ENCODE measurements around the gene IFFO2. TPM values are rescaled to one million over a fixed set of nuclear protein-coding genes. Genes with fewer than 3 reads are reported as not detected.

Gene IFFO2
- total and polyA plus RNA-seq, 2 donors (not counting 1 experiment from before 2014, with no cell fraction given): 16.8 to 19.2 TPM

DNA sequence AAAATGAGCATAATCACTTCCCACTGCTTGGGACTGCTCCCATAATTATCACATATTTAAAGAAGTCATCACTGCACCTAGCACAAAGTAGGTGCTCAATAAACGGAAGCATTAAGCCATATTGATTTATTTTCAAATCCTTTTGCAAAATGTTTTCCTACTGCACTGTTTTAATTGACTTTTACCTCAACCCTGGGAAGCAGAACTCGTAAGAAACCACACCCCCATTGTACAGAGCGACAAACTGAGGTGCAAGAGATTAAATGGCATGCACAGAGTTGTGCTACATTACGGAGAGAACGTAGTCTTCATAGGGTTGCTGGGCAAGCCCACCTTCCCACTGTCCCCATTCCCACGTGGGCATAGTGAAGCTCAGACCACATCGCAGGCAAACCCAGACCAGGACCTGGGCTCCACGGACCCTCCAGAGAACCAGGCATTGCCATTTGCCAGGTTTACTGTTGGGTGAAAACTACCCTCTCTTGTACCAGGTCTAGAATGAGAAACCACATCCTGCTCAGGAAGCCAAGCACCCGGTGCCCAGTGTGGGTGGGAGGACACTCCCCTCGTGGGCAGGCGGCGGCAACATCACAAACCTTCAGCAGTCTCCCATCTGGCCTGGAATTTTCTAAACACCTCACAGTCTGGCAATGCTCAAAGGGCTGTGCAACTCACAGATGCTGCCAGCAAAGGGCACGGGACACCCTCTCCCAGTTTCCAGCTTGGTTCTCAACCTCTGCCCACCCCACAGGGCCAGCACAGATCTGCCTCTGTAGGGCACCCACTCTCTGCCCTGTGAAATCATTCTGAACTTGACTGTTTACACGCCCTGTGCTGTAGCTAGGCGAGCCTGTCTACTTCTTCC, 8.2 kb downstream of the IFFO2 start:
- H3K4me2 ChIP-seq (replicated peaks; ENCODE audit: low read depth, low read length, poor library complexity, severe bottlenecking): peak overlapping the region; percentile 78
- TF ChIP-seq, protein P1, sequence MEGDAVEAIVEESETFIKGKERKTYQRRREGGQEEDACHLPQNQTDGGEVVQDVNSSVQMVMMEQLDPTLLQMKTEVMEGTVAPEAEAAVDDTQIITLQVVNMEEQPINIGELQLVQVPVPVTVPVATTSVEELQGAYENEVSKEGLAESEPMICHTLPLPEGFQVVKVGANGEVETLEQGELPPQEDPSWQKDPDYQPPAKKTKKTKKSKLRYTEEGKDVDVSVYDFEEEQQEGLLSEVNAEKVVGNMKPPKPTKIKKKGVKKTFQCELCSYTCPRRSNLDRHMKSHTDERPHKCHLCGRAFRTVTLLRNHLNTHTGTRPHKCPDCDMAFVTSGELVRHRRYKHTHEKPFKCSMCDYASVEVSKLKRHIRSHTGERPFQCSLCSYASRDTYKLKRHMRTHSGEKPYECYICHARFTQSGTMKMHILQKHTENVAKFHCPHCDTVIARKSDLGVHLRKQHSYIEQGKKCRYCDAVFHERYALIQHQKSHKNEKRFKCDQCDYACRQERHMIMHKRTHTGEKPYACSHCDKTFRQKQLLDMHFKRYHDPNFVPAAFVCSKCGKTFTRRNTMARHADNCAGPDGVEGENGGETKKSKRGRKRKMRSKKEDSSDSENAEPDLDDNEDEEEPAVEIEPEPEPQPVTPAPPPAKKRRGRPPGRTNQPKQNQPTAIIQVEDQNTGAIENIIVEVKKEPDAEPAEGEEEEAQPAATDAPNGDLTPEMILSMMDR (IDR thresholded peaks at IDR 0.05): no peak
- no peak for TF ChIP-seq EZH2 (IDR thresholded peaks at IDR 0.05; ENCODE audit: borderline replicate concordance, insufficient read depth, low read depth, low read length, poor library complexity, severe bottlenecking)
- H3K4me1 Mint-ChIP-seq: peaks cover 91% of the 10 kb centered on the region
- peak overlapping the region; percentile 85 for H3K4me3 Mint-ChIP-seq
- peaks cover 0 to 5% of the 10 kb centered on the region in 2 experiments for H3K36me3 ChIP-seq (replicated peaks in 1 of 2; ENCODE audit: control extremely low read depth in 1 of 2, control insufficient read depth in 1 of 2, extremely low read depth in 1 of 2, insufficient read depth in 2 of 2, low read length in 1 of 2)
- H3K9ac ChIP-seq (ENCODE audit: low read length): peak overlapping the region; percentile 17
- ChIA-PET POLR2A (interaction anchor here (0.8 to 3.8 kb wide), 2 partner anchors 21 to 41 kb away, joined by 3 to 37 read pairs; no protein-coding TSS in a partner anchor), CTCF (interaction anchor here (1.1 to 12.4 kb wide), 7 partner anchors 20 to 43 kb away, joined by 3 to 157 read pairs (median 4); partner anchors contain the start of gene ALDH4A1)
- peaks cover 51% of the 10 kb centered on the region for H4K20me1 ChIP-seq (ENCODE audit: control insufficient read depth, insufficient read depth, low read length, poor library complexity, severe bottlenecking)
- H3K4me1 ChIP-seq (ENCODE audit: control insufficient read depth in 2 of 2, insufficient read depth in 2 of 2, low read length in 2 of 2): peaks cover 84 to 95% of the 10 kb centered on the region in 2 donors
- H3K79me2 ChIP-seq (ENCODE audit: control insufficient read depth, insufficient read depth, low read length): peaks cover 95% of the 10 kb centered on the region
- ATAC-seq (ENCODE audit: low read depth) (peak; percentile 34), DNase-seq (peak; percentile 53)
- peak overlapping the region; percentile 98 for H3K27ac Mint-ChIP-seq
- no peaks in the 10 kb centered on the region for H3K27me3 Mint-ChIP-seq
- intact Hi-C loops (cut with micrococcal nuclease): no loop called here
- H3K9me3 Mint-ChIP-seq (ENCODE audit: insufficient read depth): no peaks in the 10 kb centered on the region
- peaks cover 0 to 4% (median 0%) of the 10 kb centered on the region in 3 donors for H3K9me3 ChIP-seq (ENCODE audit: control extremely low read depth in 1 of 3, control insufficient read depth in 2 of 3, insufficient read depth in 1 of 3, low read length in 2 of 3)
- H3K27me3 ChIP-seq (replicated peaks in 1 of 4; ENCODE audit: control extremely low read depth in 1 of 4, control insufficient read depth in 3 of 4, insufficient read depth in 4 of 4, low read length in 3 of 4): no peaks in the 10 kb centered on the region
- peak overlapping the region; percentile 8 to 100 for H3K27ac ChIP-seq (ENCODE audit: low read length in 2 of 2)
- peak overlapping the region in 3 of 5 experiments; percentile 6 to 33 (median 19) for H3K4me3 ChIP-seq (ENCODE audit: control extremely low read depth in 1 of 5, extremely low read depth in 1 of 5, insufficient read depth in 1 of 5, low read depth in 2 of 5, low read length in 4 of 5)
- WGBS (ENCODE audit: insufficient coverage): 37% methylated on average over 15 of the region's 15 CpGs
- H2AFZ ChIP-seq (ENCODE audit: insufficient read depth, low read depth, low read length, poor library complexity, severe bottlenecking): no peak overlapping the region

- H3K36me3 ChIP-seq (replicated peaks in 1 of 2; ENCODE audit: control extremely low read depth in 1 of 2, control insufficient read depth in 1 of 2, extremely low read depth in 1 of 2, insufficient read depth in 2 of 2, low read length in 1 of 2): peaks cover 0 to 5% of the 10 kb centered on the region in 2 experiments
- Mint-ChIP-seq H3K9me3 (ENCODE audit: insufficient read depth) (no peaks in the 10 kb centered on the region), H3K4me3 (peak overlapping the region; percentile 85), H3K27me3 (no peaks in the 10 kb centered on the region), H3K27ac (peak overlapping the region; percentile 98), H3K4me1 (peaks cover 84% of the 10 kb centered on the region)
- peaks cover 77 to 88% of the 10 kb centered on the region in 2 donors for H3K4me1 ChIP-seq (ENCODE audit: control insufficient read depth in 2 of 2, insufficient read depth in 2 of 2, low read length in 2 of 2)
- ATAC-seq (ENCODE audit: low read depth) (no peak), DNase-seq (no peak)
- peaks cover 58% of the 10 kb centered on the region for H4K20me1 ChIP-seq (ENCODE audit: control insufficient read depth, insufficient read depth, low read length, poor library complexity, severe bottlenecking)
- H3K4me3 ChIP-seq (ENCODE audit: control extremely low read depth in 1 of 5, extremely low read depth in 1 of 5, insufficient read depth in 1 of 5, low read depth in 2 of 5, low read length in 4 of 5): no peak overlapping the region
- CTCF ChIA-PET: interaction anchor here (1.1 to 12.4 kb wide), 3 partner anchors 20 to 42 kb away, joined by 4 to 157 read pairs (median 127); partner anchors contain the start of gene ALDH4A1
- peak overlapping the region; percentile 0 to 100 for H3K27ac ChIP-seq (ENCODE audit: low read length in 2 of 2)
- H3K9ac ChIP-seq (ENCODE audit: low read length): no peak overlapping the region
- peak overlapping the region; percentile 78 for H3K4me2 ChIP-seq (replicated peaks; ENCODE audit: low read depth, low read length, poor library complexity, severe bottlenecking)
- 93% methylated on average over 9 of the region's 9 CpGs for WGBS (ENCODE audit: insufficient coverage)
- TF ChIP-seq EZH2 (IDR thresholded peaks at IDR 0.05; ENCODE audit: borderline replicate concordance, insufficient read depth, low read depth, low read length, poor library complexity, severe bottlenecking): no peak
- TF ChIP-seq, protein P1 (IDR thresholded peaks at IDR 0.05): no peak
- peaks cover 95% of the 10 kb centered on the region for H3K79me2 ChIP-seq (ENCODE audit: control insufficient read depth, insufficient read depth, low read length)
- peaks cover 0 to 4% (median 0%) of the 10 kb centered on the region in 3 donors for H3K9me3 ChIP-seq (ENCODE audit: control extremely low read depth in 1 of 3, control insufficient read depth in 2 of 3, insufficient read depth in 1 of 3, low read length in 2 of 3)
- intact Hi-C loops (cut with micrococcal nuclease): no loop called here
- H3K27me3 ChIP-seq (replicated peaks in 1 of 4; ENCODE audit: control extremely low read depth in 1 of 4, control insufficient read depth in 3 of 4, insufficient read depth in 4 of 4, low read length in 3 of 4): no peaks in the 10 kb centered on the region
- H2AFZ ChIP-seq (ENCODE audit: insufficient read depth, low read depth, low read length, poor library complexity, severe bottlenecking): no peak overlapping the region
- POLR2A ChIA-PET: no interaction called here
Measured at GRCh38 chr1:18947570-18947969, 8.9 kb downstream of the IFFO2 start.
